ENCODE results near the gene MAG. TPM values are rescaled to one million over a fixed set of nuclear protein-coding genes. Genes with fewer than 3 reads are reported as not detected.

MAG gene
- polyA plus RNA-seq, 3 donors = not detected

- H3K4me1 Mint-ChIP-seq = peaks cover 31% of the 10 kb centered on the region
- no peak overlapping the region for H3K4me2 ChIP-seq (replicated peaks; ENCODE audit: extremely low read depth, low read length, poor library complexity, severe bottlenecking)
- H3K9ac ChIP-seq (ENCODE audit: insufficient read depth, low read length, poor library complexity, severe bottlenecking) = no peak overlapping the region
- WGBS (ENCODE audit: insufficient coverage) = 94% methylated on average over 43 of the region's 47 CpGs
- no peak overlapping the region for H3K4me3 ChIP-seq (replicated peaks in 1 of 3; ENCODE audit: low read depth in 2 of 3, low read length in 3 of 3)
- peaks cover 1 to 6% (median 3%) of the 10 kb centered on the region in 3 donors for H3K27me3 Mint-ChIP-seq (ENCODE audit: low read depth in 3 of 3)
- no peak overlapping the region for H3K27ac ChIP-seq (ENCODE audit: low read depth in 1 of 2, low read length in 2 of 2)
- no peaks in the 10 kb centered on the region for H4K20me1 ChIP-seq (ENCODE audit: insufficient read depth, low read length)
- intact Hi-C loops (cut with micrococcal nuclease) = loop anchor here (5.0 to 10.0 kb wide), 2 partner anchors 37 to 45 kb away; partner anchors contain the start of gene FFAR3 (in 1 of the 2)
- H3K9me3 ChIP-seq (replicated peaks in 1 of 2; ENCODE audit: control insufficient read depth in 1 of 2, insufficient read depth in 1 of 2, low read length in 2 of 2) = no peaks in the 10 kb centered on the region
- peak overlapping the region in 2 of 7 donors; percentile 3 for H3K27ac Mint-ChIP-seq
- DNase-seq = no peak
- H3K27me3 ChIP-seq (ENCODE audit: control insufficient read depth in 2 of 2, insufficient read depth in 2 of 2, low read length in 2 of 2) = no peaks in the 10 kb centered on the region
- no peaks in the 10 kb centered on the region for H3K79me2 ChIP-seq (ENCODE audit: insufficient read depth, low read length)
- peaks cover 18 to 21% of the 10 kb centered on the region in 2 donors for H3K4me1 ChIP-seq (ENCODE audit: control insufficient read depth in 1 of 2, insufficient read depth in 2 of 2, low read length in 2 of 2)
- no peaks in the 10 kb centered on the region for H3K36me3 ChIP-seq (replicated peaks in 1 of 2; ENCODE audit: control insufficient read depth in 1 of 2, insufficient read depth in 2 of 2, low read length in 2 of 2)
- peaks cover 0 to 6% of the 10 kb centered on the region in 2 donors for H3K36me3 Mint-ChIP-seq
- peaks cover 0 to 2% (median 0%) of the 10 kb centered on the region in 7 donors for H3K9me3 Mint-ChIP-seq
- H2AFZ ChIP-seq (ENCODE audit: insufficient read depth, low read depth, low read length, poor library complexity, severe bottlenecking) = no peak overlapping the region
- H3K4me3 Mint-ChIP-seq = no peak overlapping the region
- TF ChIP-seq CTCF (IDR thresholded peaks at IDR 0.05) = no peak
These were observed 17.7 kb downstream of the MAG start for GRCh38 chr19:35309481-35310279.

- Mint-ChIP-seq H3K27ac (no peak overlapping the region), H3K9me3 (peaks cover 0 to 2% (median 0%) of the 10 kb centered on the region in 7 donors), H3K4me3 (no peak overlapping the region), H3K4me1 (peaks cover 29% of the 10 kb centered on the region), H3K27me3 (ENCODE audit: low read depth in 3 of 3) (peaks cover 1 to 6% (median 3%) of the 10 kb centered on the region in 3 donors), H3K36me3 (peaks cover 0 to 6% of the 10 kb centered on the region in 2 donors)
- WGBS (ENCODE audit: insufficient coverage) = 65% methylated on average over 9 of the region's 12 CpGs
- Histone ChIP-seq H3K4me3 (replicated peaks in 1 of 3; ENCODE audit: low read depth in 2 of 3, low read length in 3 of 3) (no peak overlapping the region), H3K27me3 (ENCODE audit: control insufficient read depth in 2 of 2, insufficient read depth in 2 of 2, low read length in 2 of 2) (no peaks in the 10 kb centered on the region), H3K9ac (ENCODE audit: insufficient read depth, low read length, poor library complexity, severe bottlenecking) (no peak overlapping the region), H3K27ac (ENCODE audit: low read depth in 1 of 2, low read length in 2 of 2) (no peak overlapping the region), H3K9me3 (replicated peaks in 1 of 2; ENCODE audit: control insufficient read depth in 1 of 2, insufficient read depth in 1 of 2, low read length in 2 of 2) (no peaks in the 10 kb centered on the region), H3K4me1 (ENCODE audit: control insufficient read depth in 1 of 2, insufficient read depth in 2 of 2, low read length in 2 of 2) (peaks cover 15 to 16% of the 10 kb centered on the region in 2 donors), H3K36me3 (replicated peaks in 1 of 2; ENCODE audit: control insufficient read depth in 1 of 2, insufficient read depth in 2 of 2, low read length in 2 of 2) (no peaks in the 10 kb centered on the region), H2AFZ (ENCODE audit: insufficient read depth, low read depth, low read length, poor library complexity, severe bottlenecking) (no peak overlapping the region), H3K79me2 (ENCODE audit: insufficient read depth, low read length) (no peaks in the 10 kb centered on the region), H4K20me1 (ENCODE audit: insufficient read depth, low read length) (no peaks in the 10 kb centered on the region), H3K4me2 (replicated peaks; ENCODE audit: extremely low read depth, low read length, poor library complexity, severe bottlenecking) (no peak overlapping the region)
- intact Hi-C loops (cut with micrococcal nuclease) = no loop called here
- no peak for DNase-seq
- no peak for TF ChIP-seq CTCF (IDR thresholded peaks at IDR 0.05)
These were observed 18.4 kb downstream of the MAG start for GRCh38 chr19:35310331-35310730.

All from CD14-positive monocyte (primary cell).